Panc1 (cell line): ENCODE measurements around the gene ZBTB48.

Experiments
- POLR2AphosphoS5 ChIP-seq: IDR thresholded peaks from 2 replicates; pipeline ENCODE4 v1.6.1; 2012; ENCODE audit warnings: mild to moderate bottlenecking, low read depth, low read length, moderate library complexity
- SIN3A ChIP-seq: IDR thresholded peaks from 2 replicates; pipeline ENCODE4 v1.6.1; 2012; ENCODE audit warnings: low read depth, mild to moderate bottlenecking, low read length, moderate library complexity, borderline replicate concordance; ENCODE audit not compliant: insufficient read depth
- TCF7L2 ChIP-seq: IDR thresholded peaks from 2 replicates; pipeline ENCODE4 v1.6.1; 2011; ENCODE audit warnings: mild to moderate bottlenecking, low read depth, low read length, inconsistent platforms
- TF ChIP-seq, protein P1 (sequence below): fragments of 450-650 bp; IDR thresholded peaks from 2 replicates; pipeline ENCODE4 v1.5.1; 2017; ENCODE audit warnings: mild to moderate bottlenecking
- TF ChIP-seq, protein P2 (sequence below), 2 experiments: IDR thresholded peaks; 2 replicates each; pipeline ENCODE4 v1.6.1; 2011 to 2012; ENCODE audit warnings: low read depth in 2 of 2, control low read depth in 1 of 2, low read length in 1 of 2, mild to moderate bottlenecking in 1 of 2, moderate library complexity in 1 of 2; ENCODE audit not compliant: insufficient read depth in 1 of 2

DNA sequence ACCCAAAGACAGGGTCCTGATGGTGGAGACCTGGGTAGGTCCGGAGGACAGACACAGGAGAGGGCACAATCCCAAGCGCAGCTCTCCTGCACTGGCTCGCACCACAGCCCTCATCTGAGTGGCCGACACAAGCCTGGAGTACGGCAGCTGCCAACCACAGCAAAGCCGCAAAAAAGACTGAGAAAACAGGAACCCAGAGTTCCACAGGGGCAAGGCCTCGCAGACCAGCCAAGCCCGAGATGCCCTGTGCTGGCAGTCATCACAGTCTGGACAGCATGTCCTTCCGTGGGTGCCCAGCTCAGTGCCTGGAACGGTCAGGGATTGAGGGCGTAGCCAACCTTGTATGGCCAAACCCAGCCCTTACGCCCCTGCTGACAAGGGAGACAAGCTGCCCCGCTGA, 11.4 kb downstream of the ZBTB48 start:
- TF ChIP-seq, protein P1, sequence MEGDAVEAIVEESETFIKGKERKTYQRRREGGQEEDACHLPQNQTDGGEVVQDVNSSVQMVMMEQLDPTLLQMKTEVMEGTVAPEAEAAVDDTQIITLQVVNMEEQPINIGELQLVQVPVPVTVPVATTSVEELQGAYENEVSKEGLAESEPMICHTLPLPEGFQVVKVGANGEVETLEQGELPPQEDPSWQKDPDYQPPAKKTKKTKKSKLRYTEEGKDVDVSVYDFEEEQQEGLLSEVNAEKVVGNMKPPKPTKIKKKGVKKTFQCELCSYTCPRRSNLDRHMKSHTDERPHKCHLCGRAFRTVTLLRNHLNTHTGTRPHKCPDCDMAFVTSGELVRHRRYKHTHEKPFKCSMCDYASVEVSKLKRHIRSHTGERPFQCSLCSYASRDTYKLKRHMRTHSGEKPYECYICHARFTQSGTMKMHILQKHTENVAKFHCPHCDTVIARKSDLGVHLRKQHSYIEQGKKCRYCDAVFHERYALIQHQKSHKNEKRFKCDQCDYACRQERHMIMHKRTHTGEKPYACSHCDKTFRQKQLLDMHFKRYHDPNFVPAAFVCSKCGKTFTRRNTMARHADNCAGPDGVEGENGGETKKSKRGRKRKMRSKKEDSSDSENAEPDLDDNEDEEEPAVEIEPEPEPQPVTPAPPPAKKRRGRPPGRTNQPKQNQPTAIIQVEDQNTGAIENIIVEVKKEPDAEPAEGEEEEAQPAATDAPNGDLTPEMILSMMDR = no peak
- TF ChIP-seq POLR2AphosphoS5 = no peak
- TF ChIP-seq SIN3A = no peak
- TF ChIP-seq, protein P2, sequence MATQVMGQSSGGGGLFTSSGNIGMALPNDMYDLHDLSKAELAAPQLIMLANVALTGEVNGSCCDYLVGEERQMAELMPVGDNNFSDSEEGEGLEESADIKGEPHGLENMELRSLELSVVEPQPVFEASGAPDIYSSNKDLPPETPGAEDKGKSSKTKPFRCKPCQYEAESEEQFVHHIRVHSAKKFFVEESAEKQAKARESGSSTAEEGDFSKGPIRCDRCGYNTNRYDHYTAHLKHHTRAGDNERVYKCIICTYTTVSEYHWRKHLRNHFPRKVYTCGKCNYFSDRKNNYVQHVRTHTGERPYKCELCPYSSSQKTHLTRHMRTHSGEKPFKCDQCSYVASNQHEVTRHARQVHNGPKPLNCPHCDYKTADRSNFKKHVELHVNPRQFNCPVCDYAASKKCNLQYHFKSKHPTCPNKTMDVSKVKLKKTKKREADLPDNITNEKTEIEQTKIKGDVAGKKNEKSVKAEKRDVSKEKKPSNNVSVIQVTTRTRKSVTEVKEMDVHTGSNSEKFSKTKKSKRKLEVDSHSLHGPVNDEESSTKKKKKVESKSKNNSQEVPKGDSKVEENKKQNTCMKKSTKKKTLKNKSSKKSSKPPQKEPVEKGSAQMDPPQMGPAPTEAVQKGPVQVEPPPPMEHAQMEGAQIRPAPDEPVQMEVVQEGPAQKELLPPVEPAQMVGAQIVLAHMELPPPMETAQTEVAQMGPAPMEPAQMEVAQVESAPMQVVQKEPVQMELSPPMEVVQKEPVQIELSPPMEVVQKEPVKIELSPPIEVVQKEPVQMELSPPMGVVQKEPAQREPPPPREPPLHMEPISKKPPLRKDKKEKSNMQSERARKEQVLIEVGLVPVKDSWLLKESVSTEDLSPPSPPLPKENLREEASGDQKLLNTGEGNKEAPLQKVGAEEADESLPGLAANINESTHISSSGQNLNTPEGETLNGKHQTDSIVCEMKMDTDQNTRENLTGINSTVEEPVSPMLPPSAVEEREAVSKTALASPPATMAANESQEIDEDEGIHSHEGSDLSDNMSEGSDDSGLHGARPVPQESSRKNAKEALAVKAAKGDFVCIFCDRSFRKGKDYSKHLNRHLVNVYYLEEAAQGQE (IDR thresholded peaks at IDR 0.05; ENCODE audit: insufficient read depth in 1 of 2, low read depth in 2 of 2, low read length in 1 of 2) = no peak
- TF ChIP-seq TCF7L2 = no peak
